Liver (tissue), 9 donors: ENCODE data around the gene THSD4. TPM values are rescaled to one million over a fixed set of nuclear protein-coding genes. Genes with fewer than 3 reads are reported as not detected.

Experiments used
- DNase-seq: peaks from one replicate; pipeline ENCODE4 v3.0.0-alpha.2; 2017; ENCODE audit warnings: low spot score
- H3K27ac ChIP-seq, 2 donors: one replicate each; pipeline ENCODE4 v1.7.0; 2013; ENCODE audit warnings: inconsistent platforms in 2 of 2, low read length in 2 of 2, control low read depth in 1 of 2, low read depth in 1 of 2, mild to moderate bottlenecking in 1 of 2
- H3K27me3 ChIP-seq, 4 donors: one replicate each; pipeline versions ENCODE4 v1.6.1 to v1.7.0; 2013; ENCODE audit warnings: low read length in 3 of 4, inconsistent platforms in 1 of 4, mild to moderate bottlenecking in 1 of 4, moderate library complexity in 1 of 4; ENCODE audit not compliant: control insufficient read depth in 4 of 4, insufficient read depth in 4 of 4
- H3K36me3 ChIP-seq, 4 donors: one replicate each; pipeline versions ENCODE4 v1.6.1 to v1.7.0; 2013; ENCODE audit warnings: low read length in 3 of 4, mild to moderate bottlenecking in 3 of 4, low read depth in 1 of 4, moderate library complexity in 1 of 4; ENCODE audit not compliant: control insufficient read depth in 4 of 4, insufficient read depth in 3 of 4
- H3K4me1 ChIP-seq, 4 donors: one replicate each; pipeline versions ENCODE4 v1.6.1 to v1.7.0; 2013; ENCODE audit warnings: low read length in 3 of 4, mild to moderate bottlenecking in 3 of 4, moderate library complexity in 1 of 4; ENCODE audit not compliant: control insufficient read depth in 4 of 4, insufficient read depth in 4 of 4
- H3K4me3 ChIP-seq, 3 donors: one replicate each; pipeline versions ENCODE4 v1.6.1 to v1.7.0; 2013; ENCODE audit warnings: low read length in 3 of 3, control low read depth in 1 of 3, low read depth in 1 of 3, mild to moderate bottlenecking in 1 of 3
- H3K9ac ChIP-seq, 2 donors: one replicate each; pipeline ENCODE4 v1.7.0; 2013; ENCODE audit warnings: low read length in 2 of 2, mild to moderate bottlenecking in 2 of 2, moderate library complexity in 2 of 2, control low read depth in 1 of 2, low read depth in 1 of 2
- H3K9me3 ChIP-seq, 4 donors: one replicate each; pipeline versions ENCODE4 v1.6.1 to v1.7.0; 2013; ENCODE audit warnings: low read length in 3 of 4; ENCODE audit not compliant: control insufficient read depth in 4 of 4
- ATF3 ChIP-seq: IDR thresholded peaks from 2 replicates; pipeline ENCODE4 v1.6.1; 2016; ENCODE audit warnings: antibody characterized with exemption
- CTCF ChIP-seq: fragments of 150-350 bp; IDR thresholded peaks from 2 replicates; pipeline ENCODE4 v1.5.1; 2017; ENCODE audit warnings: improper control_type of control experiment, low read depth, low read length; ENCODE audit not compliant: missing input control
- EGR1 ChIP-seq, 2 donors: IDR thresholded peaks; 2 replicates each; pipeline ENCODE4 v1.6.1; 2016 to 2018; ENCODE audit warnings: antibody characterized with exemption in 2 of 2, low read depth in 2 of 2
- HNF4A ChIP-seq, 2 donors: conservative IDR thresholded peaks; 2 replicates each; pipeline ENCODE4 v1.6.1; 2016; ENCODE audit warnings: antibody characterized with exemption in 2 of 2, mild to moderate bottlenecking in 2 of 2
- HNF4G ChIP-seq: IDR thresholded peaks from 2 replicates; pipeline ENCODE4 v1.6.1; 2016; ENCODE audit warnings: antibody characterized with exemption
- JUND ChIP-seq, 2 donors: IDR thresholded peaks; 2 replicates each; pipeline ENCODE4 v1.6.1; 2016; ENCODE audit warnings: antibody characterized with exemption in 2 of 2
- NR2F2 ChIP-seq: IDR thresholded peaks from 2 replicates; pipeline ENCODE4 v1.6.1; 2016; ENCODE audit warnings: antibody characterized with exemption
- RAD21 ChIP-seq, 2 donors: IDR thresholded peaks; 2 replicates each; pipeline ENCODE4 v1.6.1; 2016; ENCODE audit warnings: antibody characterized with exemption in 2 of 2, mild to moderate bottlenecking in 2 of 2
- RXRA ChIP-seq, 2 donors: IDR thresholded peaks; 2 replicates each; pipeline ENCODE4 v1.6.1; 2017 to 2018; ENCODE audit warnings: antibody characterized with exemption in 2 of 2, mild to moderate bottlenecking in 1 of 2
- SP1 ChIP-seq: IDR thresholded peaks from 2 replicates; pipeline ENCODE4 v1.6.1; 2018; ENCODE audit warnings: antibody characterized with exemption, mild to moderate bottlenecking
- TAF1 ChIP-seq: conservative IDR thresholded peaks from 2 replicates; pipeline ENCODE4 v1.6.1; 2016; ENCODE audit warnings: antibody characterized with exemption, mild to moderate bottlenecking
- YY1 ChIP-seq: IDR thresholded peaks from 2 replicates; pipeline ENCODE4 v1.6.1; 2016; ENCODE audit warnings: antibody characterized with exemption, mild to moderate bottlenecking
- ZBTB33 ChIP-seq: IDR thresholded peaks from 2 replicates; pipeline ENCODE4 v1.6.1; 2016; ENCODE audit warnings: antibody characterized with exemption
- WGBS: extraction: QIAGEN DNeasy Blood & Tissue Kit; methylation state at CpG from one replicate; pipeline ENCODE4 v1.1.7; 2013; 5-methylcytosine and 5-hydroxymethylcytosine counted together
- polyA plus RNA-seq, 2 donors: library from polyadenylated mRNA; stranded (reverse) in 1 of 2; unstranded in 1 of 2; fragments of 200-250 nt in 1 of 2; fragments of >200 nt in 1 of 2; fragmentation: Nextera tagmentation in 1 of 2; extraction: Ambion mirVana in 1 of 2; gene quantifications; one replicate each; pipeline versions ENCODE4 v1.2.1 to v1.2.3, GENCODE V29; 2013 to 2015
- total RNA-seq, 2 donors: library from RNA; depleted of rRNA; stranded (reverse); fragments of >200 nt; gene quantifications; one replicate each; pipeline ENCODE4 v1.2.3, GENCODE V29; 2014
- TF ChIP-seq, protein P1 (sequence below): IDR thresholded peaks from 2 replicates; pipeline ENCODE4 v1.6.1; 2016; ENCODE audit warnings: antibody characterized with exemption
- donor health status: healthy.
- donor health status: healthy.
- donor health status: healthy.
- donor health status: healthy.
- donor health status: healthy.

Gene THSD4
- total and polyA plus RNA-seq, 4 donors, result 0.23 to 11.5 (median 1.9) TPM

DNA sequence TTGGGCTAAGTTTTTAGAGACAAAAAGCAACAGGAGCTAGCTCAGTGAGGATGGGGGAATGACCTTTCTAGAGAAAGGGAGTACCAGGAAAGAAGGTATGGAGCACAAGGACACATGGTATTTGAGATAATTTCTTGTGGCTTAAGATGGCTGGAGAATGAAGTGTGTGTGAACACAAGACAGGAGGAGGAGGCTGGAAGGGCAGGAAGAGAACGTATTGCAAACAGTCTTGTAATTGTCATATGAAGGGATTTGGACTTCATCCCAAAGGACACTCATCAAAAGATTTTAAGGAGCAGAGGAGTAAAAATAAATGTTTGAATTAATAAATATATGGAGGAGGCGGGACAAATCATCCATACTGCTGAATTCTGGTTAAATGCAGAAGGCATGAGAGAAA lies 426.5 kb downstream of the THSD4 start:
- TF ChIP-seq ZBTB33, result no peak
- TF ChIP-seq JUND (IDR thresholded peaks at IDR 0.05), result no peak
- TF ChIP-seq NR2F2, result no peak
- no peak for TF ChIP-seq RAD21 (IDR thresholded peaks at IDR 0.05)
- TF ChIP-seq HNF4G, result no peak
- TF ChIP-seq RXRA (IDR thresholded peaks at IDR 0.05), result no peak
- TF ChIP-seq CTCF, result no peak
- no peak for TF ChIP-seq TAF1
- no peak for TF ChIP-seq SP1
- no peak for TF ChIP-seq YY1
- TF ChIP-seq, protein P1, sequence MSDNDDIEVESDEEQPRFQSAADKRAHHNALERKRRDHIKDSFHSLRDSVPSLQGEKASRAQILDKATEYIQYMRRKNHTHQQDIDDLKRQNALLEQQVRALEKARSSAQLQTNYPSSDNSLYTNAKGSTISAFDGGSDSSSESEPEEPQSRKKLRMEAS, result no peak
- no peak for TF ChIP-seq ATF3
- H3K9me3 ChIP-seq, result no peaks in the 10 kb centered on the region
- H3K27me3 ChIP-seq, result no peaks in the 10 kb centered on the region
- no peak overlapping the region for H3K9ac ChIP-seq
- H3K4me1 ChIP-seq, result no peaks in the 10 kb centered on the region
- no peak for DNase-seq
- H3K36me3 ChIP-seq, result no peaks in the 10 kb centered on the region
- WGBS, result 90% methylated on average over 2 of the region's 2 CpGs
- no peak overlapping the region for H3K4me3 ChIP-seq
- H3K27ac ChIP-seq, result no peak overlapping the region

GRCh38 chr15:71542836-71543235 lies 427.6 kb downstream of the THSD4 start:
- no peak overlapping the region for H3K9ac ChIP-seq
- no peaks in the 10 kb centered on the region for H3K4me1 ChIP-seq
- H3K36me3 ChIP-seq, result no peaks in the 10 kb centered on the region
- H3K4me3 ChIP-seq, result no peak overlapping the region
- no peak overlapping the region for H3K27ac ChIP-seq
- TF ChIP-seq CTCF (no peak), HNF4A (conservative IDR thresholded peaks at IDR 0.05) (no peak), SP1 (no peak), TAF1 (no peak), HNF4G (no peak), ATF3 (no peak), JUND (IDR thresholded peaks at IDR 0.05) (no peak), YY1 (no peak), EGR1 (IDR thresholded peaks at IDR 0.05; ENCODE audit: low read depth in 2 of 2) (no peak)
- no peaks in the 10 kb centered on the region for H3K27me3 ChIP-seq
- DNase-seq, result no peak
- H3K9me3 ChIP-seq, result no peaks in the 10 kb centered on the region
